ENCODE data around the gene CCNA2.

The CCNA2 gene

GRCh38 chr4:121773883-121774282 is 49.8 kb downstream of the CCNA2 start:
- no peak for DNase-seq (ENCODE audit: low spot score)

- DNase-seq (ENCODE audit: low spot score): no peak
Measured at GRCh38 chr4:121771869-121772268, 51.8 kb downstream of the CCNA2 start.

- no peak for DNase-seq (ENCODE audit: low spot score)
Measured at GRCh38 chr4:121769341-121769740, 54.3 kb downstream of the CCNA2 start.

- no peak for DNase-seq (ENCODE audit: low spot score)
Measured at GRCh38 chr4:121767166-121767565, 56.5 kb downstream of the CCNA2 start.

Data from hematopoietic multipotent progenitor cell treated with erythropoietin and hydrocortisone succinate and interleukin-3 and kit ligand, for 17 days (in vitro differentiated cells).